ENCODE measurements around the gene BRPF3.
"Not testable (repeated sequence)": the region's sequence is repeated elsewhere in the genome, so short reads cannot be mapped to it uniquely, and the experiment has no call there.

The BRPF3 gene

GRCh38 chr6:36197739-36198221, 1.2 kb downstream of the BRPF3 start:
- intact Hi-C loops (cut with DNase I): loop anchor here (5.0 kb wide), 2 partner anchors 75 to 170 kb away; partner anchors contain the start of gene MAPK14
- DNase-seq: peak in 30 of 42 donors; percentile 2 to 72 (median 33)

GRCh38 chr6:36198986-36199385, 2.4 kb downstream of the BRPF3 start:
- intact Hi-C loops (cut with DNase I): loop anchor here (5.0 kb wide), 2 partner anchors 77 to 172 kb away; partner anchors contain the start of gene MAPK14
- peak in 14 of 42 donors; percentile 9 to 57 (median 31) for DNase-seq

- no peak for DNase-seq
- intact Hi-C loops (cut with DNase I): no loop called here
Observed at GRCh38 chr6:36200154-36200891, 3.8 kb downstream of the BRPF3 start.

- intact Hi-C loops (cut with DNase I): no loop called here
- DNase-seq: no peak
Observed at GRCh38 chr6:36200998-36201596, 4.6 kb downstream of the BRPF3 start.

- intact Hi-C loops (cut with DNase I): no loop called here
- no peak for DNase-seq
Observed at GRCh38 chr6:36201612-36202011, 5.1 kb downstream of the BRPF3 start.

DNA sequence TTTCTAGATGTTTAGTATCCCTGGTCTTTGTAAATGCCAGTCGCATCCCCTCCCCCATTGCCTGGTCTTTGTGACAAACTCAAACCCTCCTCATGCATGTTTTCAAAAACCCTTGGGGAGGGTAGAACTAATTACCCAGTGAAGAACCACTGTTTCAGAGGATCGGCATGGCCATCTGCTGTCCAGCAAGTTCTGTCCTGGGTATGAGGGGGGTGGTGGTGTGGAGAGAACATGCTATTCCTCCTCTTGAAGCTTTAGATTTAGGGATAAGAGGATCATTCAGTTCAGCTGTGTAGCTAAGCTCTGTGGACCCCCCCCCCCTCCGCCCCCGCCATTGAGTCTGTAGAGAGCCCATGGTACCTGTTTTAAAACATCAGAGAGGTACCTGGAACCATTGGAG, 5.6 kb downstream of the BRPF3 start:
- intact Hi-C loops (cut with DNase I): no loop called here
- DNase-seq: no peak

DNA sequence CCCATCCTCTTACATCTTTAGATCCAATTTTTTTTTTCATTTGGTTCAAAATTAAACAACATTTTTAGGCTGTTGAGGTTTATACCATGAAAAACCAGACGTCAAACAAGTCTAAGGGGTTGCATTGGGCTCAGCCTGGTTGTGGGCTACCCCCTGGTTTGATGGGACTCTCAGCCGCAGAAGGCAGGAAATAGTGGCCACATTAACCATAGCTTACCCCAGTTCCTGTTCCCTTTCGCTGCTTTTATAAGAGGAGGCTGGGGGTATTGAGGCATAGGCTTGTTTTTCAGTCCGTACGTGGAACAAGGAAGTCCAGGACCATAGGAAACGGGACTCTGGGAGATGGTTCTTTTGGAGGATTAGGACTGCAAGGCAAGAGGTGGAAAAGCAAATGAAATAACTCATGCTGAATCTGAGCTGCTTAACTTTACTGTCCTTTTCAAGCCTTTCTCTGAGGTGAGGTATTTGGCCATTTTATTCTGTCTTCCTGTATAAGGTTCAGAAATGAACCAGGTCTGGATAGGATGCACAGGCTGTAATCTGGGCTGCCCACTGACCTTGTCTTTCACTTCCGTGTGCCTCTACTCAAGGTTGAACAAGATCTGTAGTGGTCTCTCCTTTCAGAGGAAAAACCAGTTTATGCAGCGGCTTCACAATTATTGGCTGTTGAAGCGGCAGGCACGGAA, 7.7 kb downstream of the BRPF3 start:
- peak in 1 of 42 donors; percentile 27 for DNase-seq
- intact Hi-C loops (cut with DNase I): no loop called here

GRCh38 chr6:36207155-36207554, 10.6 kb downstream of the BRPF3 start:
- peak in 2 of 42 donors; percentile 20 to 22 for DNase-seq
- intact Hi-C loops (cut with DNase I): no loop called here

- DNase-seq: peak in 2 of 42 donors; percentile 8 to 16
- intact Hi-C loops (cut with DNase I): no loop called here
Observed at GRCh38 chr6:36209606-36210005, 13.1 kb downstream of the BRPF3 start.

GRCh38 chr6:36210182-36210581, 13.6 kb downstream of the BRPF3 start:
- intact Hi-C loops (cut with DNase I): no loop called here
- peak in 1 of 42 donors; percentile 19 for DNase-seq

DNA sequence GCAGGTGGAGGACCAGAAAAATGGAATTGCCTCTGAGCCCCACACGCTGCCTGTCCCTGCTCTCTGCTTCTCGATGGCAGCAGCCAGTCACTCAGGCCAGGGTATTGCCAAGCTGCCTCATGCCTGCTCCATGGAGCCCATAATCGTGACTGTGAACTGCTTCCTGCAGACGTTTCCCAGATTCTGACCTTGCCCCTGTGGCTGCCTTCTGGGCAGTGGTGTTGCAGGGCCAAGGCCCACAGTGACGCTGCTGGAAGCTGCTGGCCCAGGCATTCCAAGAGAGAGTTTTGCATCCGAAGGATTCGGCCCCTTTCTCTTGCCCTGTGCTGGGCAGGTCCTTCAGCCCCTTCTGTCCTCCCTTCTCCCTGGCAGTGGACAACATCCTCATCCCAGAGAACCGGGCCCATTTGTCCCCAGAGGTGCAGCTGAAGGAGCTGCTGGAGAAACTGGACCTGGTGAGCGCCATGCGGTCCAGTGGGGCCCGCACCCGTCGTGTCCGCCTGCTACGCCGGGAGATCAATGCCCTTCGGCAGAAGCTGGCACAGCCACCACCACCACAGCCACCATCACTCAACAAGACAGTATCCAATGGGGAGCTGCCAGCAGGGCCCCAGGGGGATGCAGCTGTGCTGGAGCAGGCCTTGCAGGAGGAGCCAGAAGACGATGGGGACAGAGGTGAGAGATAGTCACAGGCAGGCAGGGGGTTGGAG, 14.5 kb downstream of the BRPF3 start:
- intact Hi-C loops (cut with DNase I): no loop called here
- DNase-seq: peak in 2 of 42 donors; percentile 15 to 31

GRCh38 chr6:36216559-36216958, 20.0 kb downstream of the BRPF3 start:
- intact Hi-C loops (cut with DNase I): no loop called here
- no peak for DNase-seq

GRCh38 chr6:36217188-36217587, 20.6 kb downstream of the BRPF3 start:
- intact Hi-C loops (cut with DNase I): no loop called here
- DNase-seq: no peak

- intact Hi-C loops (cut with DNase I): no loop called here
- DNase-seq: no peak
Observed at GRCh38 chr6:36217946-36218345, 21.4 kb downstream of the BRPF3 start.

- peak in 1 of 42 donors; percentile 2 for DNase-seq
- intact Hi-C loops (cut with DNase I): not testable (repeated sequence)
Observed at GRCh38 chr6:36218516-36218915, 22.0 kb downstream of the BRPF3 start.

- intact Hi-C loops (cut with DNase I): no loop called here
- no peak for DNase-seq
Observed at GRCh38 chr6:36219081-36219480, 22.5 kb downstream of the BRPF3 start.

DNA sequence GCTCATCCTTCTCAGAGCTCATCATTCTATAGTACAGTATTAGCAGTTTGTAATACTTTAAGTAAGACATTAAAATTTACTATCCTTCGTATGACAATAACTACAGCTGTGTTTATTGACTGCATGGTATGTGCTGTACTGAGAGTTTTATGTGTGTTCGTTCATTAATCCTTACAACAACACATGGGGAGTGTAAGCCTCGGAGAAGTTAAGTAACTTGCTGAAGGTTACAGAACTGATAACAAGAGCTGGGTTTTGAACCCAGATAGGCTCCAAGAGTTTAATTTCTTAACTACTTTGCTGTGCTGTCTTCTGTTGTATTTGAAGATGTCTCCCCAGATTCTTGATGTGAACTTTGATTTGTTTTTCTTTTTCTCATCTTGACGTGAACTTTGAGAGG, 23.7 kb downstream of the BRPF3 start:
- no peak for DNase-seq

GRCh38 chr6:36221674-36222073, 25.1 kb downstream of the BRPF3 start:
- no peak for DNase-seq

More for the DNA sequence above, 23.7 kb downstream of the BRPF3 start:
- intact Hi-C loops (cut with DNase I): no loop called here

GRCh38 chr6:36222924-36223323, 26.4 kb downstream of the BRPF3 start:
- intact Hi-C loops (cut with DNase I): no loop called here
- DNase-seq: no peak

More at GRCh38 chr6:36221674-36222073, 25.1 kb downstream of the BRPF3 start:
- intact Hi-C loops (cut with DNase I): no loop called here

Measured in head of caudate nucleus (tissue), 42 donors.